NT2/D1 (cell line): Measurements from ENCODE around the gene DONSON.
A peak's percentile ranks its signal among the peaks of the same experiment; 100 is the strongest.

Experiments used
- DNase-seq: peaks from one replicate; pipeline ENCODE4 v3.0.0-alpha.2; 2011; ENCODE audit warnings: low read depth, low spot score
- H3K27me3 ChIP-seq: 2 replicates; pipeline ENCODE4 v1.6.0; 2011; ENCODE audit warnings: mild to moderate bottlenecking; ENCODE audit not compliant: insufficient read length, insufficient read depth
- H3K36me3 ChIP-seq: 2 replicates; pipeline ENCODE4 v1.6.1; 2011; ENCODE audit warnings: mild to moderate bottlenecking, low read length, mixed read lengths; ENCODE audit not compliant: insufficient read depth, insufficient read length
- H3K4me1 ChIP-seq: 2 replicates; pipeline ENCODE4 v1.5.1; 2011; ENCODE audit not compliant: insufficient read depth, insufficient read length
- H3K4me3 ChIP-seq: 2 replicates; pipeline ENCODE4 v1.5.1; 2011; ENCODE audit warnings: low read depth; ENCODE audit not compliant: insufficient read length
- H3K9ac ChIP-seq: 2 replicates; pipeline ENCODE4 v1.6.0; 2011; ENCODE audit warnings: low read depth; ENCODE audit not compliant: insufficient read length
- H3K9me3 ChIP-seq: 2 replicates; pipeline ENCODE4 v1.5.1; 2011; ENCODE audit warnings: mild to moderate bottlenecking, low read length; ENCODE audit not compliant: insufficient read depth
- SUZ12 ChIP-seq: IDR thresholded peaks from 2 replicates; pipeline ENCODE4 v1.6.1; 2011; ENCODE audit not compliant: insufficient read length, insufficient read depth; ENCODE audit errors: extremely low read depth
- YY1 ChIP-seq: IDR thresholded peaks from 2 replicates; pipeline ENCODE4 v1.6.1; 2011; ENCODE audit not compliant: insufficient read length, insufficient read depth
- ZNF274 ChIP-seq: IDR thresholded peaks from 2 replicates; pipeline ENCODE4 v1.6.1; 2011; ENCODE audit warnings: mild to moderate bottlenecking, low read depth, low read length

The DONSON gene

DNA sequence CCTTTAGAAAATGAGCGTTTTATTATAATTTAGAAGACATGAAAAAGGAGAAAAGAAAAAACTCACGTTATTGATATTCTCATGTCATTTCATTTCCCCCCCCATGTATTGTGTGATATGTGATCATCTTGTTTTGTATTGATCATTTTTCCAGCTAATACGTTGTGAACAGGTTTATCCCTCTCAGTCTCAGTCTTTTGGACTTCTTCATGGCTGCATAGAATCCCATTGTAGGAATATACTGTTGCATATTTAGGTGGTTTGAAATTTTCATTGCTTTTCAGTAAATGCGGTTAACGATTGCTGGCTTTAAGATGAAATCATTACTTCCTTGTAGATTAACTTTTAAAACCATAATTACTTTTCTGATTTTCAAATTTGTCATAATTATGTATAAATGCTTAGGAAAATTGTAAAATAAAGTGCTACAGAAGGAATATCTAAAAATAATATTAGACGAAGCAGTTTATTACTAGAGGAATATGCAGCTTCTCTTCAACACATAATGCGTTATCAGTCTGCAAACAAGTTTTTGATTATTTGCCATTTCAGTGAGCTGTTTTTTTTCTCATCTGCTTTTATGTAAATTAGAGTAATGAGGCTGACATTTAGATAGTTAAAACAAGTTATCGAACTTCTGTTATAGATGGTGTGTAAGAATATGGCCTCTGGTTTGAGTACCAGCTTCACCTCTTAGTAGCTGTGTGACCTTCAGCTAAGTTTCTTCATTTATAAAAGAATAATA is 43.9 kb downstream of the DONSON start:
- H3K4me1 ChIP-seq: no peaks in the 10 kb centered on the region

DNA sequence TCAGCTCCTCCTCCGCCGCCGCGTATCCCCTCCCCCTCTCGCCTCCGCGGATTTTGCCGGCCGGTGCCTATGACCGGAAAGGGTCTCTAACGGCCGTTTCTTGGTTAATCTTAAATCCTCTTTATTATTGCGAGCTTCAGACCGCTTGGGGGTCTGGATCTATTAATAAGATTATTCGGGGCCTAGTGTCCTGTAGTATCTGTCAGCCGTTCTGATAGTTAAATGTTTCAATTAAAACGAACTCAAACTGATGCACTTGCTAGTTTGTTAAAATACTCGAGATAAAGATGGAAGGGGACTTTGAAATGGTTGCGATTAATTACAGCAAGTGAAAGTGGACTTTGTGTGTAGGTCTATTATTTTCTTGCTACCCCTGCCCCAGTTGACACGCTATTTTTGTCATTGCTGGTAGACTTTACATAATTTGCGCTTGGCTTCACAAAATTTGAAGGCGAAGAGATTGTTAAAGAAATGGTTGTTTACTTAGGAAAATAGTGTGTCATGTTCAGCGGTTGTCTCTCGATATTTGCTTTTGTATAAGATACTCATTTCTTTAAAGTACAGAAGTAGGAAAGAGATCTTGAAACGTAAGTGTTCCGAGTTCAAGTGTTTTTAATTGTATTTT is 44.9 kb downstream of the DONSON start:
- Histone ChIP-seq H3K9me3 (no peaks in the 10 kb centered on the region), H3K4me1 (no peaks in the 10 kb centered on the region), H3K4me3 (peak overlapping the region; percentile 88), H3K36me3 (peaks cover 62% of the 10 kb centered on the region), H3K9ac (peak overlapping the region; percentile 99), H3K27me3 (no peaks in the 10 kb centered on the region)
- TF ChIP-seq SUZ12 (no peak), YY1 (no peak), ZNF274 (no peak)
- no peak for DNase-seq

More for the DNA sequence above, 43.9 kb downstream of the DONSON start:
- Histone ChIP-seq H3K27me3 (no peaks in the 10 kb centered on the region), H3K4me3 (peak overlapping the region; percentile 88), H3K36me3 (peaks cover 63% of the 10 kb centered on the region), H3K9me3 (no peaks in the 10 kb centered on the region), H3K9ac (peak overlapping the region; percentile 99)
- no peak for TF ChIP-seq ZNF274
- no peak for TF ChIP-seq YY1
- TF ChIP-seq SUZ12: no peak
- no peak for DNase-seq

DNA sequence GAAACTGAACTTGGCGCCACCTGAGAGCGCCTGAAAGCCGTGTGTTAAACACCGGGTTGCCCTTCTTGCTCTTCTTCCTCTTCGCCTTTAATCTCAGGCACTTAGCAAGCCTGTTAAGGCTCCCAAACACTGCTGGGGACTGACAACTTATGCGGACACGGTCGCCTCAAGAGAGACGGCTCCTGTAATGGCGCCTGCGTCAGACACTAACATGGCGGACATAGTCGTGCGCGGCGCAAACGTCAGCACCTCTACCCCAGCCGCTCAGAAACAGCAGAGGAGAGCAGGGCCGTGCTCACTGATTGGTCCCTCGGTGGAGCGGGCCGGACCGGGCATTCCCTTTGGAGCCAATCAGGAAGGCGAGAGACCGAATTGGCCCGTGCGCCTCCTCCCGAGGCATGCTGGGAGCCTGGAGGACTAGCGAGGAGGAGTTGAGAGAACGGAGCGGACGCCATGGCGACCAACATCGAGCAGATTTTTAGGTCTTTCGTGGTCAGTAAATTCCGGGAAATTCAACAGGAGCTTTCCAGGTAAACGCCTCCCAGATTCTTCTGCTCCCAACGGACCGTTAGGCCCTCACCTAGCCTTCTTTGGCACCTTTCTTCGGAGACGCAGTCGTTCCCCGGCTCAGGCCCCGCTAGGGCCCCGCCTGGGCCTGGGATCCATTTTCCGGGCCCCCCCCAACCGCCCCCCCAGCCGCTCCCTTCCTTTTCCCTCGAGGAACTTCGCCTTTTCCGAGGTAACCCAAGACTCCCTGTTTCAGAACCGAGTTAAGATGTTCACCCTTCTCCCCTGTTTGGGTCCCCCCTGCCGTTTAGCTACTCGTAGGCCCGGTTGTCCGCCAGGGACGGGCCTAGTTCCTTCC is 45.6 kb downstream of the DONSON start, which contains the start of gene SON:
Gene SON, plus strand, starts transcription at position 399 of the 865 bp plus-strand sequence. Its CDS starts 55 bp downstream, at position 454.
- peak within 1 kb of the TSS; percentile 99 for H3K9ac ChIP-seq
- DNase-seq: peak; percentile 99
- no peaks in the 10 kb centered on the region for H3K9me3 ChIP-seq
- peak within 1 kb of the TSS; percentile 88 for H3K4me3 ChIP-seq
- TF ChIP-seq YY1 (peak; percentile 98), ZNF274 (no peak)
- H3K36me3 ChIP-seq: peaks cover 62% of the 10 kb centered on the region
- no peaks in the 10 kb centered on the region for H3K4me1 ChIP-seq
- H3K27me3 ChIP-seq: no peaks in the 10 kb centered on the region

DNA sequence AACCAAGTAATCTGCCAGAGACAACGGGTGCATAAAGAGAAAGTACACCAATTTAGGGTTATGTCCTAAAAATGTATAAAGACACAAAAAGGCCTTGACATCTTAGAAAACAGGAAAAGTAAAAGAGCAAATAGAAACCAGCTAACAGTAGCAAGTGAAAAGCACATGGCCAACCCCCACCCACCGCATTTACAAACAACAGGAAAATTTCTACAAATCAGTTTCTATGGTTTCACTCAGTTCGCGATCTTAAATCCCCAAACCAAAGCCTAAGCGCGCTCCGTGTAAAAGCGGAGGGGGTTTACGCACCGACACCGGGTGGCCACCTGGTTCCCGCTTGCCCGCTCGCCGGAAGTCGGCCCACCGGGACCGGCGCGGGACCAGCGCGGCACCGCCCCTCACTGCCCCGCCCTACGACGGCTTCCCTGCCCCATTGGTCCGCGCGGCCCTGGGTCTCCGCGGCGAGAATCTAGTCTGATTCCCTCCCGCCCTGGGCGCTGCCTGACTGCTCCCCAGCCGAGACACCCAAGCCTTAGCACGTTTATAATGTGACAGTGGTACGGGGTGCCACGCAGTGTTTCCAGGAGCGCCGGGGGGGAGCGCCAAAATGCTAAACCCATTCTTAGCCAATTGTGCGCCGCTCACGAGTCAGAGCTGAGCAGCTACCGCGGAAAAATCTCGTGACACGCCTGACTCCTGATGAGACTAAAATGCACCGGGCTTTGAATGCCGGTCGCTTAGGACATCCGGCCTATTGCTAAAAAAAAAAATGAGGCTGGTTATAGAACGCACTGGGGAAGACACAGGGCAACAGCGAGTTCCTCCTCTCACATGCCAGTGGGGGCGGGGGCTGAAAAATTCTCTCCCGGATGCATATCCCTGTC is 46.5 kb downstream of the DONSON start, which contains the start of gene GART:
Gene GART, minus strand, starts transcription at position 362 of the 884 bp plus-strand sequence. CDS start 2,802 bp downstream, outside the sequence.
- Histone ChIP-seq H3K9me3 (no peaks in the 10 kb centered on the region), H3K4me1 (no peaks in the 10 kb centered on the region), H3K9ac (peak within 1 kb of the TSS; percentile 99), H3K36me3 (peaks cover 63% of the 10 kb centered on the region), H3K4me3 (peak within 1 kb of the TSS; percentile 88), H3K27me3 (no peaks in the 10 kb centered on the region)
- peak; percentile 83 for DNase-seq
- TF ChIP-seq SUZ12 (no peak), ZNF274 (no peak), YY1 (no peak)

DNA sequence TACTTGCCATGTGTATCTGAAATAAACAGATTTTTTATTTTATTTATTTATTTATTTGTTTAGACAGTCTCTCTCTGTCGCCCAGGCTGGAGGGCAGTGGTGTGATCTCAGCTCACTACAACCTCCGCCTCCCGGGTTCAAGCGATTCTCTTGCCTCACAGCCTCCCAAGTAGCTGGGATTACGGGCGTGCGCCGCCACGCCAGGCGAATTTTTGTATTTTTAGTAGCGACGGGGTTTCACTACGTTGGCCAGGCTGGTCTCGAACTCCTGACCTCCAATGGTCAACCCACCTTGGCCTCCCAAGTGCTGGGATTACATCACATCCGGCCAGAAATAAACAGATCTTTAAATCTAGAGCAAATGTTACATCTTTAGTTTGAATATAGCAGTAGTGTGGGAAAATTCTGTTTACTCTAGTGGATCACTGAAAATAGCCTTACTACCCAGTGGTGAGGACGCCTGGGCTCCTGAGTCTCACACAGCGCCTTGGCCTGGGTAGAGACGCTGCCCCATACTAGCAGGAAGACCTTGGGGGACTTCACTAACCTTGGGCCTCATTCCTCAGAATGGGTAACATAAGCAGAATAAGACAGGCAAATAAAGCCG is 47.3 kb downstream of the DONSON start:
- peak overlapping the region; percentile 99 for H3K9ac ChIP-seq
- H3K4me1 ChIP-seq: no peaks in the 10 kb centered on the region
- DNase-seq: no peak
- H3K27me3 ChIP-seq: no peaks in the 10 kb centered on the region
- peak overlapping the region; percentile 88 for H3K4me3 ChIP-seq
- no peaks in the 10 kb centered on the region for H3K9me3 ChIP-seq
- TF ChIP-seq YY1 (no peak), ZNF274 (no peak), SUZ12 (no peak)
- H3K36me3 ChIP-seq: peaks cover 64% of the 10 kb centered on the region

DNA sequence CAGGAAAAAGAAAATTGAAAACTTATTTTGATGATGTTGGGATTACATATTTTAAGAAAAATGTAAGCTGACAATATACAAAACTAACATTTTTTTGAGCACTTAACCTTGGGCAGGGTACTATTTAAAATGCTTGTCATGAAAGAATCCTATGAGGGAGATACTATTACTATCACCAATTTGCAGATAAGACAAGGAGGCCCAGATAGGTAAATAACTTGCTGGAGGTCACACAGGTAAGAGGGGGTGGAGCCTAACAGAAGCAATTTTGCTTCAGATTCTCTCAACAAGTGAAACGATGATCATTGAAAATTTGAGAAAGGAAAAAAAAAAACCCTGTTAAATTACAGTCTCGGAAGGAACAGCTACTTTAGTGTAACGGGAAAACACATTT is 47.8 kb downstream of the DONSON start:
- H3K36me3 ChIP-seq: peaks cover 64% of the 10 kb centered on the region

More for the DNA sequence above, 47.8 kb downstream of the DONSON start:
- Histone ChIP-seq H3K4me3 (peak overlapping the region; percentile 88), H3K4me1 (no peaks in the 10 kb centered on the region), H3K9ac (peak overlapping the region; percentile 14), H3K9me3 (no peaks in the 10 kb centered on the region), H3K27me3 (no peaks in the 10 kb centered on the region)
- no peak for DNase-seq
- no peak for TF ChIP-seq YY1
- TF ChIP-seq ZNF274: no peak
- TF ChIP-seq SUZ12: no peak
